Esophagus squamous epithelium (tissue), 5 donors: ENCODE data around the gene KIR3DL3. TPM values are rescaled to one million over a fixed set of nuclear protein-coding genes. Genes with fewer than 3 reads are reported as not detected.
"Not testable (repeated sequence)": the region's sequence is repeated elsewhere in the genome, so short reads cannot be mapped to it uniquely, and the experiment has no call there.

Experiments used
- DNase-seq: peaks from one replicate; lab custom pipeline; 2025; lab: John Stamatoyannopoulos, UW
- H3K27ac ChIP-seq, 4 donors: fragments of 200-600 bp; sonication (generic); one replicate each; pipeline ENCODE4 v1.5.1; 2016 to 2019; ENCODE audit warnings: mild to moderate bottlenecking in 1 of 4
- H3K27me3 ChIP-seq, 4 donors: fragments of 200-600 bp; sonication (generic); 1 replicate in 3 of 4; 2 replicates in 1 of 4; pipeline versions ENCODE4 v1.5.1 to v1.6.0; 2017 to 2021; ENCODE audit warnings: antibody characterized with exemption in 1 of 4
- H3K36me3 ChIP-seq, 3 donors: fragments of 200-600 bp; sonication (generic); one replicate each; pipeline ENCODE4 v1.5.1; 2016 to 2019
- H3K4me1 ChIP-seq, 3 donors: fragments of 200-600 bp; sonication (generic); one replicate each; pipeline ENCODE4 v1.5.1; 2017 to 2019
- H3K4me3 ChIP-seq, 4 donors: fragments of 200-600 bp; sonication (generic); 1 replicate in 3 of 4; 2 replicates in 1 of 4; pipeline ENCODE4 v1.5.1; 2016 to 2019; ENCODE audit warnings: mild to moderate bottlenecking in 2 of 4, moderate library complexity in 1 of 4
- H3K9me3 ChIP-seq, 3 donors: fragments of 200-600 bp; sonication (generic); one replicate each; pipeline ENCODE4 v1.5.1; 2016 to 2019
- WGBS, 2 donors: methylation state at CpG; one replicate each; pipeline ENCODE4 v1.1.5; 2018; 5-methylcytosine and 5-hydroxymethylcytosine counted together
- intact Hi-C: fragments of 100-400 bp; cut with DNase I; formaldehyde crosslinking; loops from one replicate; pipeline ENCODE4 v1.15.0; 2022
- small RNA-seq, 4 donors: library from RNA; depleted of rRNA; stranded (forward); fragments of <200 nt; gene quantifications; one replicate each; pipeline ENCODE3, GENCODE V24; 2016
- total RNA-seq, 4 donors: library from RNA; depleted of rRNA; stranded (reverse); fragments of >200 nt; gene quantifications; one replicate each; pipeline ENCODE4 v1.1.0, GENCODE V29; 2016
- donor health status: DM: yes; HTN: yes; CAD: no.

KIR3DL3 gene
- total RNA-seq, 4 donors from 2014 or later, result not detected

- not testable (repeated sequence) for H3K27me3 ChIP-seq
These were observed 47.0 kb downstream of the KIR3DL3 start for GRCh38 chr19:54771018-54771960.

GRCh38 chr19:54772666-54773065, 48.4 kb downstream of the KIR3DL3 start:
- H3K27me3 ChIP-seq, DNase-seq, H3K9me3 ChIP-seq, H3K27ac ChIP-seq, H3K4me1 ChIP-seq, intact Hi-C loops, H3K36me3 ChIP-seq, H3K4me3 ChIP-seq: not testable (repeated sequence)
- 41 to 53% methylated on average over 2 of the region's 2 CpGs for WGBS, 2 donors

More at GRCh38 chr19:54771018-54771960, 47.0 kb downstream of the KIR3DL3 start:
- H3K4me1 ChIP-seq, H3K4me3 ChIP-seq, DNase-seq, H3K36me3 ChIP-seq, H3K9me3 ChIP-seq, H3K27ac ChIP-seq, intact Hi-C loops: not testable (repeated sequence)
- WGBS, 2 donors, result 74 to 82% methylated on average over 10 to 13 of the region's 15 CpGs

GRCh38 chr19:54775095-54775815, 51.0 kb downstream of the KIR3DL3 start:
- intact Hi-C loops, H3K4me3 ChIP-seq, H3K36me3 ChIP-seq, H3K4me1 ChIP-seq, H3K27me3 ChIP-seq, H3K27ac ChIP-seq, DNase-seq, H3K9me3 ChIP-seq: not testable (repeated sequence)
- WGBS, 2 donors, result 69 to 72% methylated on average over 6 to 11 of the region's 12 CpGs

DNA sequence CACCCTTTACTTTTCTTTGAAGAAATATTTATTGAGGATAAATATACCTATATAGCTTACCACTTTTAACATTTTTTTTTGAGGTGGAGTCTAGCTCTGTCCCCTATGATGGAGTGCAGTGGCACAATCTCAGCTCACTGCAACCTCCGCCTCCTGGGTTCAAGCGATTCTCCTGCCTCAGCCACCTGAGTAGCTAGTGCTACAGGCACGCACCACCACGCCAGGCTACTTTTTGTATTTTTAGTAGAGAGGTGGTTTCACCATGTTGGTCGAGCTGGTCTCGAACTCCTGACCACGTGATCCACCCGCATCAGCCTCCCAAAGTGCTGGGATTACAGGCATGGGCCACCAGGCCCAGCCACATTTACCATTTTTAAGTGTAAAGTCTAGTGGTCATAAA, 51.6 kb downstream of the KIR3DL3 start:
- DNase-seq, H3K4me3 ChIP-seq, H3K36me3 ChIP-seq, H3K4me1 ChIP-seq, H3K27me3 ChIP-seq, intact Hi-C loops, H3K9me3 ChIP-seq, H3K27ac ChIP-seq: not testable (repeated sequence)
- WGBS, 2 donors, result 63 to 71% methylated on average over 8 of the region's 8 CpGs

- H3K36me3 ChIP-seq, H3K27ac ChIP-seq, intact Hi-C loops, H3K4me1 ChIP-seq, H3K27me3 ChIP-seq, H3K4me3 ChIP-seq, H3K9me3 ChIP-seq, DNase-seq: not testable (repeated sequence)
- WGBS, 2 donors, result 59 to 68% methylated on average over 4 of the region's 4 CpGs
These were observed 53.6 kb downstream of the KIR3DL3 start for GRCh38 chr19:54777851-54778250.

- intact Hi-C loops, H3K27ac ChIP-seq, DNase-seq, H3K4me3 ChIP-seq, H3K36me3 ChIP-seq, H3K9me3 ChIP-seq, H3K27me3 ChIP-seq, H3K4me1 ChIP-seq: not testable (repeated sequence)
- 57 to 63% methylated on average over 7 of the region's 7 CpGs for WGBS, 2 donors
These were observed 54.7 kb downstream of the KIR3DL3 start for GRCh38 chr19:54778896-54779295.

GRCh38 chr19:54782916-54783315, 58.7 kb downstream of the KIR3DL3 start:
- H3K4me3 ChIP-seq, H3K4me1 ChIP-seq, H3K27ac ChIP-seq, H3K27me3 ChIP-seq, H3K9me3 ChIP-seq, intact Hi-C loops, H3K36me3 ChIP-seq, DNase-seq: not testable (repeated sequence)
- WGBS, 2 donors, result 72 to 80% methylated on average over 1 to 4 of the region's 4 CpGs

Small RNA genes within 50 kb of the gene (small RNA-seq; reads per million reads assigned to genes)
- gene AC245128.2 (0 reads per million in 4 donors), gene KIR3DP1 (0 reads per million in 4 donors)

Other genes starting within 250 kb of the KIR3DL3 start
- not detected for gene LAIR2, start 221.6 kb upstream of the KIR3DL3 start, total RNA-seq
- under 1 TPM in 3 of 4 donors, not detected in 1; 0.11 to 0.76 (median 0.53) TPM for gene LILRA2, start 150.7 kb upstream of the KIR3DL3 start, total RNA-seq
- 1 to 10 TPM in 2 of 4 donors, under 1 TPM in 2; 0.38 to 1.1 (median 0.82) TPM for gene LILRA1, start 130.8 kb upstream of the KIR3DL3 start, total RNA-seq
- gene LILRB1, start 94.0 kb upstream of the KIR3DL3 start, total RNA-seq, result 1 to 10 TPM in 2 of 4 donors, under 1 TPM in 1, not detected in 1; 0.75 to 2.3 (median 1.5) TPM
- gene LILRB4, start 61.5 kb upstream of the KIR3DL3 start, total RNA-seq, result 1 to 10 TPM in 3 of 4 donors, under 1 TPM in 1; 0.31 to 6.7 (median 2.5) TPM
- not detected for gene KIR2DL3, start 14.1 kb downstream of the KIR3DL3 start, total RNA-seq
- gene KIR2DL1, start 45.4 kb downstream of the KIR3DL3 start, total RNA-seq, result not detected
- not detected for gene KIR2DL4, start 79.2 kb downstream of the KIR3DL3 start, total RNA-seq
- not detected for gene KIR3DL1, start 92.0 kb downstream of the KIR3DL3 start, total RNA-seq
- not detected for gene KIR2DS4, start 108.2 kb downstream of the KIR3DL3 start, total RNA-seq
- gene KIR3DL2, start 126.0 kb downstream of the KIR3DL3 start, total RNA-seq, result not detected
- under 1 TPM in 2 of 4 donors, not detected in 2; 0.41 to 0.61 TPM for gene FCAR, start 149.8 kb downstream of the KIR3DL3 start, total RNA-seq
- gene NCR1, start 181.7 kb downstream of the KIR3DL3 start, total RNA-seq, result not detected
- not detected for gene NLRP7, start 223.1 kb downstream of the KIR3DL3 start, total RNA-seq
- 10 to 100 TPM; 10.1 to 44.4 (median 17.5) TPM for gene NLRP2, start 241.9 kb downstream of the KIR3DL3 start, total RNA-seq